ENCODE measurements around the gene CTSA.
A peak's percentile ranks its signal among the peaks of the same experiment; 100 is the strongest.
"Not testable (repeated sequence)": the region's sequence is repeated elsewhere in the genome, so short reads cannot be mapped to it uniquely, and the experiment has no call there.

CTSA gene

DNA sequence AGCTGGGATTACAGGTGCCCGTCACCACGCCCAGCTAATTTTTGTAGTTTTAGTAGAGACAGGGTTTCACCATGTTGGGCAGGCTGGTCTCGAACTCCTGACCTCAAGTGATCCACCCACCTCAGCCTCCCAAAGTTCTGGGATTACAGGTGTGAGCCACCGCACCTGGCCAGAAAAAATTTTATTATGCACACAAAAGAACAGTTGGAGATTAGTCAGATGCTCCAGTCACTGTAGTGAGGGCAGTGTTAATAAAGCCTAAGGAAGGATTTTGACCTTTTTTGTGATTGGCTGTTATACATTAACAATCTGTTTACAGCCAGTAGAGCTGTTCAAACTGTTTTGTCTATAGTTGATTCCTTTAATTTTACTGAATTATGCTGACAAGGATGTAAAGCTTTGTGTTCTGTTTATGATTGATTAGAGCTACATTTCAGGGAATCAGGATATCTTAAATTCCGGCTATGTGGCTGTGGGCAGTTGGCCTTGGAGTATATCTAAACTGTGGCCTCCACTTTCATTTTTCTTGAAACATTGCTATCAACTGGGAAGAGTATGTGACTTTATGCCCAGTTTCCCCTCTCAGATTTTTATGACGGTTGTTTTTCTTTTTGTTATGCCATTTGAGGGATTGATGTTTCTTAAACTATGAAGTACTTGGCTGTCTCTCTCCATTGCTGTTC lies 23.9 kb upstream of the CTSA start:
- DNase-seq: no peak

DNA sequence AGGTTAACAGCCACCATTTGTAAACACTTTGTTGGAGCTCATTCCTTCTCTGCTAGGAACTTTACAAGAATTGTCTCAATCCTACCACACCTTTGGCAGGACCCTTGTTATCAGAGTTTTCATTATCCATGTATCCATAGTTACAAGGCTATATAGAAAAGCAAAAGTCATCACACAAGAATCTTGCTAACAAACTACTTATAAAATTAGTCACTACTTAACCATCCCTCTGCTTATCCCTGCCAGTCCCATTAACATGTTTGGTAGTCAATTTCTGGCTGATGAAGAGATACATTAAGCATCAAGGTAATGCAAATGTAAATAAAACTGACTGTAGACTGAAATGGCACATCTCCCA lies 23.3 kb upstream of the CTSA start:
- no peak for DNase-seq

DNA sequence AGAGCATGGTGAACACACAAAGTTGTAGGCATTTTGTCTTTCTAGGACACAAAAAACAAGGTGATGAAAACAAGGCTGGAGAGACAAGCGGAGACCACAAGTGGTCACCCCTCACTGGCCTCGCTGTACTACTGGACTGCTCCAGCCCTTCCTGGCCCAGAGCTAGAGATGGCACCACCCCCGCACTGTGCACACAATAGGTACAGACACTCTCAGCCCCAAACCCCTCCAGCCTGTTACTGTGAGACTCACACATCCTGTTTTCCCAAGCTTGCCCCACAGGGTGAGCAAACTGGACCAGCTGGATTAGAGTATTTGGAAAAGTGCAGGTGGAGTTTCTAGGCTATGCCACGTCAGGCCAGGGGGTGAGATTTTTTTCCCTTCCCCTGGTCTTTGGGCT lies 18.5 kb upstream of the CTSA start:
- peak; percentile 49 for DNase-seq

DNA sequence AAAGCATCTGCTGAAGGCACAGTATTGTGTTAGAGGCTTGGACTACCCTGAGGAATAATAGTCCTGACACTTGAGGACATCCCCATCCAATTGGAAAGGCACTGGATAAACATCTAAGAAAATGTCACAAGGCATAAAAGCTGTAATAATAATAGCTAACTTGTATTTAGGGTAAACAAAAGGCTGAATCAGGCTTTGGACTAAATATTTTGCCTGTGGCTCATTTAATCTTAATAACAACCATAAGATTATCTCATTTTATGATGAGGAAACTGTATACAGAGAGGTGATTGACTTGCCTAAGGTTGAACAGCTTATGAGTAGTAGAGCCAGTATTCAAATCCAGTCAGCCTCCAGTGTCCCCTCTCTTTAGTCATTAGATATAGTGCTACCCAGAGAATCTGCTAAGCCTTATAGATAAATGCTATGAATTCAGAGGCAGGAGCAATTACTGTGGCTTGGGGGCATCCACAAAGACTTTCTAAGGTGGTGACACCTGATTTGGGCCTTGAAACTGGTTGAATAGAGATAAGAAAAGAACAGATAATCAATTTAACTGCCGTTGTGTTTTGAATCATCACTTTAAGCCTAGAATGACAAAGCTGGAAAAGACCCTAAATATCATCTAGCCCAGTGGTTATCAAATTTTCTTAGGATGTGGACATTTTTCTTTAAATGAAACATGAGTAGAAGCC lies 17.6 kb upstream of the CTSA start:
- DNase-seq: no peak

DNA sequence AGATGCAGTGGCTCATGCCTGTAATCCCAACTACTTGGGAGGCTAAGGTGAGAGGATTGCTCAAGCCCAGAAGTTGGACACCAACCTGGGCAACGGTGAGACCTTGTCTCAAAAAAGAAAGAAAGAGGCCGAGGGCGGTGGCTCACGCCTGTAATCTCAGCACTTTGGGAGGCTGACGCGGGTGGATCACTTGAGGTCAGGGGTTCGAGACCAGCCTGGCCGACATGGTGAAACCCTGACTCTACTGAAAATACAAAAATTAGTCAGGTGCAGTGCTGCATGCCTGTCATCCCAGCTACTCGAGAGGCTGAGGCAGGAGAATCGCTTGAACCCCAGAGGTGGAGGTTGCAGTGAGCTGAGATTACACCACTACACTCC lies 17.0 kb upstream of the CTSA start:
- not testable (repeated sequence) for DNase-seq

DNA sequence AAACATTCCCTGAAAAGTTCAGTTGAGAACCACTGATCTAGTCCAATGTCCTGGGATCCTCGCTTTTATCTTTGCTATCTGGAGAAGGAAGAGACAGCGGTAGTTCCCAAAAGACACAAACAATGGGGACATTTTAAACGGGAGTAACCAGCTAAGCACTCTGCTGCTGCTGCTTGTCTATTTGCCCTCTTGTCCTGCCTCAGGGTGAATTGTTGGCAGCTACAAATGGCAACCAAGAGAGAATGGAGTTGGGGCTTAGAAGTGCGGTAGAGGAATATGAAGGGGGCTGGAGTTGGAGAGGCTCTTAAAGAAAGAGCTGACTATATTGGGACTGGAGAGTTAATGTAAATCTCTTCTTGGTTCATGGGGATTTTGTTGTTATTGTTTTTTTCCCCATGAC lies 16.6 kb upstream of the CTSA start:
- no peak for DNase-seq

DNA sequence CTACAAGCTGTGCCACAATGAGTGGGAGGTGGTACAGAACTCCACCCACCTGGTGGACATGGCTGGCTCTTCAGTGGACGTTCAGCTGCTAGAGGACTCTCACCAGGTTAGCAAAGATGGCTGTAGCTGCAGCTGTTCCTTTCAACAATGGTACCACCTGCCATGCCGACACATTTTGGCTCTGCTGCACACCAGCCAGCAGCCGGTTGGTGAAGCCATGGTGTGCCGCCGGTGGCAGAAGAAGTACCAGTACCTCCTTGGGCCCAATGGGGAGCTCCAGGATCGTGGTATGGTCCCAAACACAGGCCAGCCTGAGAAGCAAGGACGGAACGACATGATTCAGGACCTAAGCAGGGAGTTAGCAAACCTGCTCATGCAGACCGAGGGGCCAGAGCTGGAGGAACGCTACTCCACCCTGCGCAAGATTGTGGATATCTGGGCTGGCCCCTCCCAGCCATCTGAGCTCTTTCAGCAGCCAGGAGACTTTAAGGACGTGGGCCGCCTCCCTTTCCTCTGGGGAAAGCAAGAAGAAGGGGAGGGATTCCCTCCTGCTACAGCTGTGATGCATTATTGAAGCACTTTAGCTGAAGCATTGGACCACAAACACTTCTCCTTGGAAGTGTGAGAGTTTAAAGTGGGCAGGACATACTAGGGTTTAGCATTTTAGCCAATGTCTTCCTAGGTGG lies 12.9 kb upstream of the CTSA start:
- no peak for DNase-seq

DNA sequence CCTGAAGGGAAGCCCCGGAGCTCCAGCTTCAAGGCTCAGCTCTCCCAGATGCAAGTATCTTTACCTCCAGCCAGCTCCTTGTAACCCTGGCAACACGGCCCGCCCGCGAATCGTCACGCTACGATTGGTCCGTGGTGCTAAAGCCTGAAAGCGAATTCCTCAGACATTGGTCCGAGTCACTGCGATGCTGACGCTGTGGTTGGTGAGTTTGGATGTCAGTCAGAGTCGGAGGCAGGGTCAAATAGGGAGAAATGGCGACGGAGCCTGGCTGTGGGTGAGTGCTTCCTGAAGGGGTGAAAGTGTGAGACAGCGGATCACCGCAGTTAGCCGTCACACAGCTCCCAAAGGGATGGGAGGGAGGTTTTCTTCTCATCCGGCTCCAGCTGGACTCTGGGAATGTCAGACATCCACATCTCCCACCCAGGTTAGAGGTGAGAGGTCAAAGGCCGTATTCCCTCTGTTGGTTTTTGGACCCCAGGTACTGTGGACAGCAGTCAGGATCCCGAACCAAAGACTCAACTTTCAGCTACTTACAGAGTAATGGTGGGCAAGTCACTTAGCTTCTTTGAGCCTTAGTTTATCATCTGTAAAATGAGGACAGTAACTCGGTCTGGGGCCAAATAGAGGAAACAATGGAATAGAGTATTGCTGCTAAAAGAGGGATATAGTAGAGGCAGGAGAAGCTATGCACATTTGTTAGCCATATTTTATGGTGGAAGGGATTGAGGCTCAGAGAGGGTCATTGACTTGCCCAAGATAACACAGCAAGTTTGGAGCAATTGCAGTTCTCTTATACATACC lies 9.9 kb upstream of the CTSA start, which contains the start of gene ZSWIM1:
Gene ZSWIM1 (plus strand): TSS at position 240 of the 801 bp plus-strand sequence. CDS start 1,366 bp downstream, outside the sequence.
- DNase-seq: peak; percentile 100

DNA sequence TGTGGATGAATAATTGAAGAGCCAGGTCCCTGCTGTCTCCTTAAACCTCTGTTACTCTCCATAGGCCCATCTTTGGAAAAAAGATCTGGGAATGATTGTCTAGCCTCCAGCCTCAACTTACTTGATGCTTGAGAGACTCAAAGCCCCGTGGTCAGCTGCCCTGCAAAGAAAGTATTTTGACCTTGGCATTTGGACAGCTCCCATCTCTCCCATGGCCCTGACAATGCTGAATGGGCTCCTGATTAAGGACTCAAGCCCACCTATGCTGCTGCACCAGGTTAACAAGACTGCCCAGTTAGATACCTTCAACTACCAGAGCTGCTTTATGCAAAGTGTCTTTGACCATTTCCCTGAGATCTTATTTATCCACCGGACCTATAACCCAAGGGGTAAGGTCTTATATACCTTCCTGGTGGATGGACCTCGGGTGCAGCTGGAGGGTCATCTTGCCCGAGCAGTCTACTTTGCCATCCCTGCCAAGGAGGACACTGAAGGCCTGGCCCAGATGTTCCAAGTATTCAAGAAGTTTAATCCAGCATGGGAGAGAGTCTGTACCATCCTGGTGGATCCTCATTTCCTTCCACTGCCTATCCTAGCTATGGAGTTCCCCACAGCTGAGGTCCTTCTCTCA lies 8.6 kb upstream of the CTSA start:
- DNase-seq: no peak

DNA sequence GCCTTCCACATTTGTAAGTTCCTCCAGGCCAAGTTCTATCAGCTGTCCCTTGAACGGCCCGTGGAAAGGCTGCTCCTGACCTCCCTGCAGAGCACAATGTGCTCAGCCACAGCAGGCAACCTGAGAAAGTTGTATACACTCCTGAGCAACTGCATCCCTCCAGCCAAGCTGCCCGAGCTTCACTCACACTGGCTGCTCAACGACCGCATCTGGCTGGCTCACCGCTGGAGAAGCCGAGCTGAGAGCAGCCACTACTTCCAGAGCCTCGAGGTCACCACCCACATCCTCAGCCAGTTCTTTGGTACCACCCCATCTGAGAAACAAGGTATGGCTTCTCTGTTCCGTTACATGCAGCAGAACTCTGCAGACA lies 8.1 kb upstream of the CTSA start:
- peak; percentile 81 for DNase-seq

DNA sequence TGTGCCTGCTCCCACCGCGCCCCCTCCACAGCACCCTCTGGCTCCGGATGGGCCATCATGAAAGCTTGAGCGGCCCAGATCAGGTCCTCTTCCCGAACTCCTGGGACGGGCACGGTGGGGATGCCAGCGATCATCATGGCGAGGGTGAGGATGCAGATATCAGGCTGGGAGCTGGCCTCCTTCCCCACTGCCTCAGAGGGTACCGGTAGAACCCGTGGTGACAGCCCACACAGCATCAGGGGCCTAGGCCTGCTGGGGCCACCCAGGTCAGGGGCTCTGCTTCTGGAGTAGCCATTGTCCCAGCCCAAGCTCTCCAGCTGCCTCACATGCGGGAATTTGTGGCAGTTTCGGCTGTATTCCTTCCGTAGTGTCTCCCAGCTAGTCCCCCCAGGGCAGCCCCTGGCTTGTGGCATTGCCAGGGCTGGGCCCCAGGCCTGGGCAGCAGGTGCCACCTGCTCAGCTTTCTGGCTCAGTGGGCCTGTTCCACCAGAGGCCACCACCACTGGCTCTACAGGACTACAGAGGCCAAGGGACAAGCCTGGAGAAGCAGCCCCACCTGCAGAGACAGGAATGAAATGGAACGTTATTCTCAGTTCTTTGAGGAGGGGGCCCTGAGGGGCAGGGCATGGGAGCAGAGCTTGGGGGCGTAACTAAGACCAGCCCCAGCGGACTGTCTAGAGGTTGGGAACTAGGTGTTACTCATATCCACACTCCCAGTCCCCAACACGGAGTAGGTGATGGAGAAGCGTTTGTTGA lies 4.4 kb upstream of the CTSA start:
- DNase-seq: no peak

DNA sequence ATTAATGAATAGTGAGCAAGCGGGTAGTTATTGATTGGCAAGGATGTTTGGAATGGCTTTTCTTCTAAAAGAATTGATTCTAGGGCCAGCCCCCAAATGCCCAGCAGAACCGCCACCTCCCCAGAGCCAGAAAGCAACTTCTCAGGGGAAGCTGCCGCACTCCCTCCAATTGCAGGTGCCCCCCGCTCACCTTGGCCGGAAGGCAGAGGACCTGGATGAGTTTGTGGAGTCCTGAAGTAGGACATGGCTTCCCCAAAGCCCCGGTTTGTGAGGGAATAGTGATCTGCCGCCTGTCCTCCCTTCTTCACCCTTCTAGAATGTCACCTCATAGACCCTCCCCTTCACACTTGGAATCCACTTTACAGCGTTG lies 3.8 kb upstream of the CTSA start, which contains the start of gene SPATA25:
Gene SPATA25 (minus strand): TSS at position 277 of the 370 bp plus-strand sequence. CDS start 32 bp downstream, at position 245.
- no peak for DNase-seq

DNA sequence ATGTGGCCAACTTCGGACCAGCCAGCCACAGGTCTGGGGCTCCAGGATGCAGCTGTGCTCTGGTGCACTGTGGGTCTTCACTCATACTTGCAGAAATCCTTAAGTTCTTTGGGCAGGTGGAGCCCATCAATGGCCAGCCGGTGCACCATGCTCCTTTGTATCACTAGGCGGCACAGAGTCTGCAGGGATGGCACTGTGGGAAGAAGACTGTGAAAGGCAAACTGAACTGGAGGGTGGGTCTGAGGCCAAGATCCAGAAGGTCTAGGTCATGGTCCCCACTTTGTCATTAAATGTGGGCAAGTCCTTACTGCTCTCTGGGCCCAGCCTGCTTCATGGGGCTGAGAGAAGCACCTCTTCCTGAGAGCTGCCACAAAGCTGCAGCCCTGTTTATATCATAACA lies 2.5 kb upstream of the CTSA start:
- DNase-seq: no peak

DNA sequence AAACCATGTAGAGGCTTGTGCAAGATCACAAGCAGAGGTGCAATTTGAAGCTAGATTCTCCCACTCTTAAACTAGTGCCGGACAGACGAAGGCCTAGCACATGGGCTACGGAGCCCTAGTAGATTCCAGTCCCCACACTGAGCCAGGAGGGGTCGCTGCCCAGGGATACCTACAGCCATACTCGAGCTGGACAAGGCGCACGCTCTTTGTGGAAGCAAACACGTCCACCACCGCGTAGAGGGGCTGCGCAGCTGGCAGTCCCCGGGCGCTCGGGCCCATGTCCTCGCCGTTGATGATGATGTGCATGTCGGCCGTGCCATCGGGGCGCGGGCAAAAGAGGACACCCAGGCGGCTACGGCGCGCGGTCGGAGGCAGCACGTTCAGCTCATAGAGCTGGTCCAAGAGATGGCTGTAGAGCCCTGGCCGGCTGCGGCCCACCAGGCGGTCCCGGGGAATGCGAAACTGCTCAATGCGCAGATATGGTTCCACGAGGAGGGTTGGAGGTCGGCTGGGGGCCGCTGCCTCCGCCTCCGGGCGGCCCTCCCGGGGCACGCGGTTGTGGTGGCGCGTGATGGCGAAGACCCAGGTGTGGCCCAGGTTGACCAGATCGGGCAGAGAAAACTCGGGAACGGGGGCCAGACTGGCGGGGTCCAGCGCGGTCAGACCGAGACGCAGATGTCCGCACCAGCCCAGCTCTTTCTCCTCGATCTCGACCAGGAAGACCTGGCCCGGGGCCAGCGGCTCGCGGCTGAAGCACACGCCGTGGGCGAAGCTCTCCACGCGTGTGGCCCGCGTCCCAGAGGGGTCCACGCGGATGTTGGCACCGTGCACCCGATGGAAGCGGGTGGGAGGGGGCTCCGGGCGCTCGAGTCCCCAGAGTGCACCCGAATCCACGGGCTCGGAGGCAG lies 804 bp upstream of the CTSA start:
- DNase-seq: peak; percentile 93

DNA sequence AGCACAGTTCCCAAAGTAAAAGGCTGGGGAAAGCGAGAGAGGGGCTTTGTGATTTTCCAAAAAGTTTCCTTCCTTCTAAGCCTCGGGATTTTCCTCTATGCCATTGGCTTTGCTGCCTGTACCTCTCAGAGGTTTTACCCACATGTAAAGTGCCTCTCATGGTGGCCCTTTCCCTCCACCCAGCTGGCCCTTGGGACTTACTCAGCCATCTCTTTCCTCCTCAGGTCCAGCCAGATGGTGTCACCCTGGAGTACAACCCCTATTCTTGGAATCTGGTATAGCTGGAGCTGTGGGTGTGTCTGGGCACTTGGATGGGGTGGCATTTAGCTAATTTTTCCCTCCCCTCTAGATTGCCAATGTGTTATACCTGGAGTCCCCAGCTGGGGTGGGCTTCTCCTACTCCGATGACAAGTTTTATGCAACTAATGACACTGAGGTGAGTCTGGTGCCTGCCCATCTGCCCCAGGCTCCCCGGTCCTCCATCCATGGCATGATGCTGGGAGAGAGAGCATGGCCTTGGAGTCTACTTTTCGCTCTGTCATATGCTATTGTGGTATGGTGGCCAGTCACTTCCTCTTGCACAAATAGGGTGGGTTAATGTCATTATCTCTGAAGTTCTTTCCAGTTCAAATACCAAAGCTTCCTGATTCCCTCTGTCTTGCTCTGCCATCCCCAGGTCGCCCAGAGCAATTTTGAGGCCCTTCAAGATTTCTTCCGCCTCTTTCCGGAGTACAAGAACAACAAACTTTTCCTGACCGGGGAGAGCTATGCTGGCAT lies 1.1 kb downstream of the CTSA start:
- DNase-seq: peak; percentile 50

DNA sequence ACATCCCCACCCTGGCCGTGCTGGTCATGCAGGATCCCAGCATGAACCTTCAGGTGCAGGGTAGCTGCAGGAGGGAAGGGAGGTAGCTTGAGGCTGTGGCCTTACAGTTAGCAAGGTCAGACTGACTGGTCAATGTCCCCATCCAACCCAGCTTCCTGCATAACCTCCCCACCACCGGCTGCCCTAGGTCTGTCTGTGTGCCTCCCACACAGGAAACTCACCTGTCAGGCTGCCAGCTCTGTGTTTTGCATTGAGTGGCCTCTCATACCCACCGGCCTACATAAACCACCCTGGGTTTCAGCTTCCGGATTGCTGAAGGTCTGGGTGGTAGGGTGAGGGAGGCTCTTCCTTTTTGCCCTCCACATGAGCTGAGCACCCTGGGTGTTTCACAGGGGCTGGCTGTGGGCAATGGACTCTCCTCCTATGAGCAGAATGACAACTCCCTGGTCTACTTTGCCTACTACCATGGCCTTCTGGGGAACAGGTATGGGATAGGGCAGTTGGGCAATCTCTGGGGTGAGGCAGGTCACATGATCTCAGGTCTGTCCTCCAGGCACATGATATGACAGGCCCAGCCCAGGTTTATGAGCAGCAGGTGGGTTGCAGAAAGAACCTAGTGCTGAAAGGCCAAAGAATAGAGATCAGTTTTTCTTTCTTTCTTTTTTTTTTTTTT lies 1.8 kb downstream of the CTSA start:
- no peak for DNase-seq

DNA sequence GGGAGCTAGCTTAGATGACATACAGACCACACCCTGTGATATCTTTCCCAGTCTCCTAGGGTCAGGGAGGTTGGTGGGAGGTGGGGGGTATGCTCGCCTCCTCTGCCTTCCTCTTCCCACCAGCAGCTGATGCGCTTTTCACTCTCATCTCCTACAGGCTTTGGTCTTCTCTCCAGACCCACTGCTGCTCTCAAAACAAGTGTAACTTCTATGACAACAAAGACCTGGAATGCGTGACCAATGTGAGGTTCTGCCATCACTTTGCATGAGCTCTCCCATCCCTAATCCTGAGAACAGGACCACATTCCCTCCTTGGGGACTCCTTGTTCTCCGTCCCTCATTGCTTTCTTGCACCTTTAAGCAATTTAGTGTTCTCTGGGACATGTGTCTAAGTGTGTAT lies 2.7 kb downstream of the CTSA start:
- no peak for DNase-seq

DNA sequence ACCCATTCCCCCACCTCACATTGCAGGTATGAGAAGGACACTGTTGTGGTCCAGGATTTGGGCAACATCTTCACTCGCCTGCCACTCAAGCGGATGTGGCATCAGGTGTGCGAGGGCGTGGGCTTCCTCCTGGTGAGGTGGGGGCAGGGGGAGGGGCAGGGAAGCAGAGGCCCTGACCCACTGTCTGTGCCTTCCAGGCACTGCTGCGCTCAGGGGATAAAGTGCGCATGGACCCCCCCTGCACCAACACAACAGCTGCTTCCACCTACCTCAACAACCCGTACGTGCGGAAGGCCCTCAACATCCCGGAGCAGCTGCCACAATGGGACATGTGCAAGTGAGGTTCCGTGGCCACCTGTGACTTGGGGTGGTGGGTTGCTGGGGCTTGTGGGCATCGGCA lies 3.7 kb downstream of the CTSA start:
- no peak for DNase-seq

DNA sequence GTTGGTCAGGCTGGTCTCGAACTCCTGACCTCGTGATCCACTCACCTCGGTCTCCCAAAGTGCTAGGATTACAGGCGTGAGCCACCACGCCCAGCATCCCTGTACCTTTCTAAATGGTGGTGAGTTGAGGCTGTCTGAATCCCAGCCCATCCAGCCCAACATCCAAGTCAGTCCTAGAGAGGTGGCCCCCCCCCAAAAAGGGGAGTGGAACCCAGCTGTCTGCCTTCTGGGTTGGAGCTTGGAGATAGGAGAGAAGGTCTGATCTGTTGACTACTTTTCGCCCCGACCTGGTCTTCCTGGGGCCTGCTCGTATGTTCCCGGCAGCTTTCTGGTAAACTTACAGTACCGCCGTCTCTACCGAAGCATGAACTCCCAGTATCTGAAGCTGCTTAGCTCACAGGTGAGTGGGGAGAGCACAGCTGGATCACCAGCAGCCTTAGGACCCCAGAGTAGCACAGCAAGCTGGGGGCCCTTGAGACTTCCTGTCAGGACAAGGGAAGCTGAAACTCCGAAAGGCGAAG lies 5.6 kb downstream of the CTSA start:
- DNase-seq: no peak

Data from DMS53 (cell line).